ENCODE results near the gene PIGQ.

The PIGQ gene

GRCh38 chr16:569445-570254, at the start of gene PIGQ:
Gene PIGQ, plus strand, starts transcription at chr16:569968. Its CDS starts 4,107 bp downstream, at chr16:574075.
- peak; percentile 63 for DNase-seq (ENCODE audit: low read depth)

GRCh38 chr16:520847-521246, 48.9 kb upstream of the PIGQ start:
- DNase-seq (ENCODE audit: low read depth): no peak

GRCh38 chr16:521381-522210, 48.2 kb upstream of the PIGQ start:
- no peak for DNase-seq (ENCODE audit: low read depth)

- no peak for DNase-seq (ENCODE audit: low read depth)
Measured at GRCh38 chr16:522320-523096, 47.3 kb upstream of the PIGQ start.

- DNase-seq (ENCODE audit: low read depth): no peak
Measured at GRCh38 chr16:523097-523741, 46.5 kb upstream of the PIGQ start.

- no peak for DNase-seq (ENCODE audit: low read depth)
Measured at GRCh38 chr16:524274-525040, 45.3 kb upstream of the PIGQ start.

- DNase-seq (ENCODE audit: low read depth): no peak
Measured at GRCh38 chr16:525123-525519, 44.6 kb upstream of the PIGQ start.

GRCh38 chr16:525520-526180, 44.1 kb upstream of the PIGQ start:
- DNase-seq (ENCODE audit: low read depth): no peak

- no peak for DNase-seq (ENCODE audit: low read depth)
Measured at GRCh38 chr16:526181-527014, 43.4 kb upstream of the PIGQ start.

- DNase-seq (ENCODE audit: low read depth): peak; percentile 81
Measured at GRCh38 chr16:527015-527903, 42.5 kb upstream of the PIGQ start, which contains the start of gene CAPN15. Gene CAPN15, plus strand, starts transcription at chr16:527712. Its CDS starts 19,127 bp downstream, at chr16:546839.

- DNase-seq (ENCODE audit: low read depth): no peak
Measured at GRCh38 chr16:528111-529011, 41.4 kb upstream of the PIGQ start.

- DNase-seq (ENCODE audit: low read depth): no peak
Measured at GRCh38 chr16:529012-529575, 40.7 kb upstream of the PIGQ start.

- DNase-seq (ENCODE audit: low read depth): no peak
Measured at GRCh38 chr16:530111-530817, 39.5 kb upstream of the PIGQ start.

GRCh38 chr16:531494-532125, 38.2 kb upstream of the PIGQ start:
- DNase-seq (ENCODE audit: low read depth): no peak

- no peak for DNase-seq (ENCODE audit: low read depth)
Measured at GRCh38 chr16:533391-534123, 36.2 kb upstream of the PIGQ start.
